Smooth muscle cell (in vitro differentiated cells): ENCODE results near the gene SSH2. TPM values are rescaled to one million over a fixed set of nuclear protein-coding genes. Genes with fewer than 3 reads are reported as not detected.

Experiments
- DNase-seq: peaks from one replicate; lab custom pipeline; 2025; ENCODE audit not compliant: unreplicated experiment; lab: John Stamatoyannopoulos, UW
- H2AFZ ChIP-seq: fragments of 200-600 bp; sonication (generic); 2 replicates; pipeline ENCODE4 v1.6.0; 2016; ENCODE audit warnings: antibody characterized with exemption, low read depth, mild to moderate bottlenecking
- H3F3A ChIP-seq: fragments of 200-600 bp; sonication (generic); 2 replicates; pipeline ENCODE4 v1.6.0; 2017; ENCODE audit warnings: antibody characterized with exemption, low read depth
- H3K27ac ChIP-seq: fragments of 200-600 bp; sonication (generic); 2 replicates; pipeline ENCODE4 v1.5.1; 2016; ENCODE audit warnings: low read depth, mild to moderate bottlenecking
- H3K27me3 ChIP-seq: fragments of 200-600 bp; sonication (generic); 2 replicates; pipeline ENCODE4 v1.6.1; 2016; ENCODE audit warnings: low read depth, mild to moderate bottlenecking
- H3K36me3 ChIP-seq: fragments of 200-600 bp; sonication (generic); 2 replicates; pipeline ENCODE4 v1.5.1; 2016; ENCODE audit warnings: low read depth
- H3K4me1 ChIP-seq: fragments of 200-600 bp; sonication (generic); 2 replicates; pipeline ENCODE4 v1.5.1; 2016; ENCODE audit warnings: low read depth
- H3K4me2 ChIP-seq: fragments of 200-600 bp; sonication (generic); 2 replicates; pipeline ENCODE4 v1.6.0; 2016; ENCODE audit warnings: mild to moderate bottlenecking
- H3K4me3 ChIP-seq: fragments of 200-600 bp; sonication (generic); 2 replicates; pipeline ENCODE4 v1.5.1; 2016; ENCODE audit warnings: mild to moderate bottlenecking
- H3K79me2 ChIP-seq: fragments of 200-600 bp; sonication (generic); 2 replicates; pipeline ENCODE4 v1.6.0; 2016; ENCODE audit warnings: low read depth, mild to moderate bottlenecking
- H3K9ac ChIP-seq: fragments of 200-600 bp; sonication (generic); 2 replicates; pipeline ENCODE4 v1.6.0; 2016; ENCODE audit warnings: low read depth
- H3K9me3 ChIP-seq: fragments of 200-600 bp; sonication (generic); replicated peaks from 2 replicates; pipeline ENCODE4 v1.5.1; 2016; ENCODE audit warnings: low read depth
- H4K20me1 ChIP-seq: fragments of 200-600 bp; sonication (generic); 2 replicates; pipeline ENCODE4 v1.6.0; 2016; ENCODE audit warnings: low read depth
- WGBS: methylation state at CpG from one replicate; pipeline ENCODE4 v1.1.7; 2016; ENCODE audit warnings: low lambda C conversion rate; 5-methylcytosine and 5-hydroxymethylcytosine counted together
- polyA plus RNA-seq: library from polyadenylated mRNA; unstranded; fragments of >200 nt; fragmentation: Nextera tagmentation; extraction: Ambion mirVana; gene quantifications from 2 replicates; pipeline ENCODE4 v1.2.1, GENCODE V29; 2016
- total RNA-seq: library from RNA; depleted of rRNA; stranded (reverse); fragments of >200 nt; gene quantifications from 2 replicates; pipeline ENCODE4 v1.2.3, GENCODE V29; 2014
- TF ChIP-seq, protein P1 (sequence below): fragments of 200-600 bp; sonication (generic); IDR thresholded peaks from 2 replicates; pipeline ENCODE4 v1.5.1; 2017; ENCODE audit warnings: borderline replicate concordance, mild to moderate bottlenecking, antibody characterized with exemption; ENCODE audit not compliant: insufficient read depth, poor library complexity, severe bottlenecking

The SSH2 gene
- total and polyA plus RNA-seq, 2 experiments from 2014 or later = 9.7 to 10.4 TPM

- 91% methylated on average over 3 of the region's 3 CpGs for WGBS
- no peak for DNase-seq
- peaks cover 43% of the 10 kb centered on the region for H4K20me1 ChIP-seq
- H3K4me2 ChIP-seq = no peak overlapping the region
- H3K27ac ChIP-seq = no peak overlapping the region
- no peak overlapping the region for H3K9ac ChIP-seq
- H3K36me3 ChIP-seq = no peaks in the 10 kb centered on the region
- no peaks in the 10 kb centered on the region for H3K27me3 ChIP-seq
- H3K4me1 ChIP-seq = no peaks in the 10 kb centered on the region
- H3K79me2 ChIP-seq = no peaks in the 10 kb centered on the region
- H2AFZ ChIP-seq = no peak overlapping the region
- TF ChIP-seq, protein P1, sequence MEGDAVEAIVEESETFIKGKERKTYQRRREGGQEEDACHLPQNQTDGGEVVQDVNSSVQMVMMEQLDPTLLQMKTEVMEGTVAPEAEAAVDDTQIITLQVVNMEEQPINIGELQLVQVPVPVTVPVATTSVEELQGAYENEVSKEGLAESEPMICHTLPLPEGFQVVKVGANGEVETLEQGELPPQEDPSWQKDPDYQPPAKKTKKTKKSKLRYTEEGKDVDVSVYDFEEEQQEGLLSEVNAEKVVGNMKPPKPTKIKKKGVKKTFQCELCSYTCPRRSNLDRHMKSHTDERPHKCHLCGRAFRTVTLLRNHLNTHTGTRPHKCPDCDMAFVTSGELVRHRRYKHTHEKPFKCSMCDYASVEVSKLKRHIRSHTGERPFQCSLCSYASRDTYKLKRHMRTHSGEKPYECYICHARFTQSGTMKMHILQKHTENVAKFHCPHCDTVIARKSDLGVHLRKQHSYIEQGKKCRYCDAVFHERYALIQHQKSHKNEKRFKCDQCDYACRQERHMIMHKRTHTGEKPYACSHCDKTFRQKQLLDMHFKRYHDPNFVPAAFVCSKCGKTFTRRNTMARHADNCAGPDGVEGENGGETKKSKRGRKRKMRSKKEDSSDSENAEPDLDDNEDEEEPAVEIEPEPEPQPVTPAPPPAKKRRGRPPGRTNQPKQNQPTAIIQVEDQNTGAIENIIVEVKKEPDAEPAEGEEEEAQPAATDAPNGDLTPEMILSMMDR = no peak
- H3K9me3 ChIP-seq = no peaks in the 10 kb centered on the region
- no peak overlapping the region for H3K4me3 ChIP-seq
- no peaks in the 10 kb centered on the region for H3F3A ChIP-seq
Observed at GRCh38 chr17:29802246-29802645, 127.8 kb downstream of the SSH2 start.

DNA sequence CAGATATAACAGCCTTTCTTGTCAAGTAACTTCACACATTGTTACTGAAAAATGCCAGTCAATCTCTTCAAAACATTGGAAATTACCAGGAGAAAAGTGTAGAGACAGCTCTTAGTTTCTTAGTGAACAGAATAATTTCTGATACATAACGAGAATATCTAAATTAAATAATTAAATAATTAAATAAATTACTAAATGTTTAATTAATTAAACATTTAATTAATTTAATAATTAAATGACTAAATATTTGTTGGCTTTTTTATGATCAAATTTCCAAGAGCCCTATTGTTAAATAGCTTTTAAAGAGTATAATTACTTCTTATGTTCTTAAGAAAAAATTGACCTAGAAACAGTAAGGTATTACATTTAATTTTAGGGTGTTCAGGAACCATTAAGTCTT lies 129.6 kb downstream of the SSH2 start:
- Histone ChIP-seq H2AFZ (no peak overlapping the region), H3K4me3 (no peak overlapping the region), H3F3A (no peaks in the 10 kb centered on the region), H3K79me2 (no peaks in the 10 kb centered on the region), H3K36me3 (no peaks in the 10 kb centered on the region), H4K20me1 (peaks cover 26% of the 10 kb centered on the region), H3K27me3 (no peaks in the 10 kb centered on the region), H3K9ac (no peak overlapping the region), H3K27ac (no peak overlapping the region), H3K4me1 (no peaks in the 10 kb centered on the region), H3K4me2 (no peak overlapping the region), H3K9me3 (no peaks in the 10 kb centered on the region)
- no peak for DNase-seq
- 97% methylated on average over 1 of the region's 1 CpG for WGBS
- TF ChIP-seq, protein P1 = no peak

DNA sequence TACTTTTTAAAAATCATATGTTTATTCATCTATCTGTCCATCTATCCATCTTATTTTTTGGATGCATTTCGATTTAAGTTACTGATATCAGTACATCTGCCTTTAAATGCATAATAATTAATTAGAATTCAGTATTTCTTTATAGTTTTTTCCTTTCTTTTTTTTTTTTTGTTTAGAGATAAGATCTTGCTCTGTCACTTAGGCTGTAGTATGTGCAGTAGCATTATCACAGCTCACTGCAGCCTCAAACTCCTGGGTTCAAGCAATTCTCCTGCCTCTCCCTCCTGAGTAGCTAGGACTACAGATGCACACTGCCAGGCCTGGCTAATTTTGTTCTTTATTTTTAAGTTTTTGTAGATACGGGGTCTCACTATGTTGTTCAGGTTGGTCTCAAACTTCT lies 133.4 kb downstream of the SSH2 start:
- DNase-seq = no peak
- Histone ChIP-seq H3K4me2 (no peak overlapping the region), H3K4me1 (no peaks in the 10 kb centered on the region), H3F3A (no peaks in the 10 kb centered on the region), H3K9ac (no peak overlapping the region), H3K36me3 (no peaks in the 10 kb centered on the region), H3K79me2 (no peaks in the 10 kb centered on the region), H4K20me1 (peaks cover 16% of the 10 kb centered on the region), H3K27ac (no peak overlapping the region), H2AFZ (no peak overlapping the region), H3K4me3 (no peak overlapping the region), H3K9me3 (no peaks in the 10 kb centered on the region), H3K27me3 (no peaks in the 10 kb centered on the region)
- WGBS = 93% methylated on average over 2 of the region's 2 CpGs
- TF ChIP-seq, protein P1 = no peak

DNA sequence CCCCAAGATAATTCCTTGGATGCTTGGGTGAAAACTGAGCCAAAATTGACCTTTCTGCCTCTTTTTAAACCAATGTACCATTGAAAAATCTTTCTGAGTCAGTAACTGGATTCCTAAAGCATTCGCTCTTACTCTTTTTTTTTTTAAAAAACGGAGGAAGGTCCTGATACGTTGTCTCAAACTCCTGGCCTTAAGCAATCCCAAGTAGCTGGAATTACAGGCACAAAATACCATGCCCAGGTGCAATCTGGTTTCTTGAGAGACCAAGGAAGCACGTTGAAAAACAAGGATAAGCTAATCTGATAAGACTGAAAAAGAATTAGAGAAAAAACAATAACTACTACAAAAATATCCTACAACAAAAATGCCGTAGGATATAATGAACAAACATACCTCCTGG lies 136.5 kb downstream of the SSH2 start:
- H3K4me3 ChIP-seq = no peak overlapping the region
- H3K4me2 ChIP-seq = no peak overlapping the region
- H3F3A ChIP-seq = no peaks in the 10 kb centered on the region
- TF ChIP-seq, protein P1 = no peak
- H3K79me2 ChIP-seq = no peaks in the 10 kb centered on the region
- no peak overlapping the region for H3K27ac ChIP-seq
- H3K9me3 ChIP-seq = no peaks in the 10 kb centered on the region
- DNase-seq = no peak
- WGBS = 78% methylated on average over 5 of the region's 5 CpGs
- H3K36me3 ChIP-seq = no peaks in the 10 kb centered on the region
- no peak overlapping the region for H2AFZ ChIP-seq
- peaks cover 8% of the 10 kb centered on the region for H4K20me1 ChIP-seq
- peaks cover 8% of the 10 kb centered on the region for H3K4me1 ChIP-seq
- H3K9ac ChIP-seq = no peak overlapping the region
- no peaks in the 10 kb centered on the region for H3K27me3 ChIP-seq
